ENCODE data around the gene TRAIP.

TRAIP gene

GRCh38 chr3:49802719-49803464 lies 53.5 kb downstream of the TRAIP start, which contains the start of gene INKA1 (continued):
- TF ChIP-seq TCF7L2 (IDR thresholded peaks at IDR 0.05; ENCODE audit: borderline replicate concordance, low read depth, low read length): no peak
- TF ChIP-seq ZBTB11 (tag by site-specific recombination; conservative IDR thresholded peaks at IDR 0.05; ENCODE audit: low read depth): no peak
- no peak for TF ChIP-seq ZBTB1 (tag by site-specific recombination; IDR thresholded peaks at IDR 0.05)
- no peak for TF ChIP-seq TRIM28 (IDR thresholded peaks at IDR 0.05; ENCODE audit: borderline replicate concordance, low read length)
- peak; percentile 64; the same call in 1 of the 2 replicates for TF ChIP-seq KLF16 (tag by site-specific recombination; IDR thresholded peaks at IDR 0.05)
- TF ChIP-seq ZBTB26 (tag by site-specific recombination; optimal IDR thresholded peaks at IDR 0.05): peak; percentile 67
- no peak for TF ChIP-seq ZNF292 (tag by site-specific recombination; IDR thresholded peaks at IDR 0.05; ENCODE audit: borderline replicate concordance, low read depth)
- TF ChIP-seq ZNF302 (tag by site-specific recombination; IDR thresholded peaks at IDR 0.05; ENCODE audit: low read depth): no peak
- no peak for TF ChIP-seq ZNF530 (tag by site-specific recombination; IDR thresholded peaks at IDR 0.05; ENCODE audit: low read depth)
- no peak for TF ChIP-seq ZNF10 (tag by site-specific recombination; IDR thresholded peaks at IDR 0.05)
- no peak for TF ChIP-seq ZNF169 (tag by site-specific recombination; IDR thresholded peaks at IDR 0.05)
- no peak for TF ChIP-seq ZFP41 (tag by site-specific recombination; IDR thresholded peaks at IDR 0.05; ENCODE audit: borderline replicate concordance)
- no peak for TF ChIP-seq ZNF280C (tag by site-specific recombination; IDR thresholded peaks at IDR 0.05)
- no peak for TF ChIP-seq ZNF707 (tag by site-specific recombination; IDR thresholded peaks at IDR 0.05)
- TF ChIP-seq MYNN (tag by site-specific recombination; IDR thresholded peaks at IDR 0.05; ENCODE audit: borderline replicate concordance): no peak
- no peak for TF ChIP-seq ZNF555 (tag by site-specific recombination; conservative IDR thresholded peaks at IDR 0.05)
- TF ChIP-seq ZBTB17 (tag by site-specific recombination; IDR thresholded peaks at IDR 0.05): peak; percentile 57; the same call in 1 of the 2 replicates
- no peak for TF ChIP-seq ZNF19 (tag by site-specific recombination; IDR thresholded peaks at IDR 0.05; ENCODE audit: low read depth)
- TF ChIP-seq ZEB2 (tag by site-specific recombination; IDR thresholded peaks at IDR 0.05): peak; percentile 76; the same call in 1 of the 2 replicates
- TF ChIP-seq ZNF148 (tag by site-specific recombination; IDR thresholded peaks at IDR 0.05; ENCODE audit: borderline replicate concordance): no peak
- TF ChIP-seq ZFP69B (tag by site-specific recombination; IDR thresholded peaks at IDR 0.05): no peak
- TF ChIP-seq ZNF704 (tag by site-specific recombination; IDR thresholded peaks at IDR 0.05): no peak
- no peak; the same call in 1 of the 2 replicates for TF ChIP-seq ZNF777 (tag by site-specific recombination; IDR thresholded peaks at IDR 0.05; ENCODE audit: borderline replicate concordance)
- no peak for TF ChIP-seq ZNF26 (tag by site-specific recombination; IDR thresholded peaks at IDR 0.05)
- TF ChIP-seq MZF1 (tag by site-specific recombination; IDR thresholded peaks at IDR 0.05; ENCODE audit: borderline replicate concordance): no peak
- TF ChIP-seq ZNF133 (tag by site-specific recombination; IDR thresholded peaks at IDR 0.05): no peak
- 0 out of 2 replicates have a peak, but pooled peaks have one; percentile 19 for TF ChIP-seq ZXDB (tag by site-specific recombination; IDR thresholded peaks at IDR 0.05)
- TF ChIP-seq ZNF433 (tag by site-specific recombination; IDR thresholded peaks at IDR 0.05; ENCODE audit: low read depth): no peak
